HL-60 (cell line): Measurements from ENCODE around the gene PCDHGA3.
A peak's percentile ranks its signal among the peaks of the same experiment; 100 is the strongest.

ENCODE experiments used
- DNase-seq, 2 experiments: peaks; one replicate each; pipeline ENCODE4 v3.0.0-alpha.2; 2010 to 2020; ENCODE audit warnings: low read depth in 1 of 2, low spot score in 1 of 2
- H3K27ac ChIP-seq: fragments of 250-450 bp; sonication (Bioruptor Pico); replicated peaks from 2 replicates; pipeline ENCODE4 v1.5.1; 2020; ENCODE audit warnings: mild to moderate bottlenecking, moderate library complexity
- H3K27me3 ChIP-seq: fragments of 250-450 bp; sonication (Bioruptor Pico); 2 replicates; pipeline ENCODE4 v1.5.1; 2021; ENCODE audit warnings: mild to moderate bottlenecking, moderate library complexity; ENCODE audit not compliant: insufficient read depth, poor library complexity, severe bottlenecking
- H3K4me3 ChIP-seq: replicated peaks from 2 replicates; pipeline ENCODE4 v1.5.1; 2011; ENCODE audit warnings: mild to moderate bottlenecking, control low read depth, low read length; ENCODE audit not compliant: insufficient read depth
- GABPA ChIP-seq: IDR thresholded peaks from 2 replicates; pipeline ENCODE4 v1.6.1; 2012; ENCODE audit warnings: low read depth
- POLR2AphosphoS5 ChIP-seq: IDR thresholded peaks from 2 replicates; pipeline ENCODE4 v1.6.1; 2012; ENCODE audit warnings: low read depth
- SPI1 ChIP-seq: IDR thresholded peaks from 2 replicates; pipeline ENCODE4 v1.6.1; 2012; ENCODE audit warnings: low read depth, mild to moderate bottlenecking, borderline replicate concordance
- long read RNA-seq: library from polyadenylated mRNA; unstranded; transcript quantifications from one replicate; pipeline ENCODE4 v2.0.0, GENCODE V29; 2020
- TF ChIP-seq, protein P1 (sequence below): IDR thresholded peaks from one replicate; pipeline ENCODE4 v1.5.1; 2011; ENCODE audit warnings: low read length, control low read depth, inconsistent platforms; ENCODE audit not compliant: insufficient read depth
- TF ChIP-seq, protein P2 (sequence below): IDR thresholded peaks from 2 replicates; pipeline ENCODE4 v1.6.1; 2012; ENCODE audit warnings: low read depth; ENCODE audit not compliant: insufficient replicate concordance

Gene PCDHGA3
- long read RNA-seq = 0 reads

DNA sequence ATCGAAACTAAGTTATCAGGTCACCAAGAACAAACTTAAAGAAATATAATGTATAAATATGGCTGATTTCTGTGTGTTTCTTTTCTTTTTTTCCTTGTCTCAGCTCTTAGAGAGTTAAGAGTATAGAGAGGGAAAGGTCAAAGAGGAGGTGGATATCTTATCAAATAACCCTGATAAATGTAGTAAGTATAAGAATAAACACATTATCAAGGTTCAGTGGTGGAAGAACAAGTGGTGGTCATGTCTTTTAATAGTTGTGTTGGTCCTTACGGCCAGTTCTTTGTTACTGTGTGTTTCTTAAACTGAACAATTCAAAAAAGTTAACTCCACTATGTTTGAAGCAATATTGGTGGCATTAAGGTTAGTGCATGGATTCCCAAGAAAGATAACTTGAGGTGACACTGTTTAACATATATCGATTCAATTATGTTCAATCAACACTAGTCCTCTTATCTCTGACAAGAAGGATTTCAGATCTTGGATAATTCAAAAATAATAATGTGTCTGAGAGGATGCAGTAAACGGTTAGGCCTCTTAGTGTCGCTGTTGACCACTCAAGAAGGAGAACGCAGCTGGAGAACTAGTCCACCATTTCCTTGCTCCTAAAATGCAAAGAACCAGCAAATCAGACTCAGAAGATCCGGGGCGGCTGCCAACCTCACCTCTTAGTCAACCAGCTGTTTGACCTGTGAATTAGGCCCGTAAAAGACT lies at the start of gene PCDHGA3:
Gene PCDHGA3 (plus strand): TSS at position 588 of the 711 bp plus-strand sequence. CDS start 205 bp downstream, outside the sequence.
- Histone ChIP-seq H3K27ac (no peak within 1 kb of the TSS), H3K4me3 (no peak within 1 kb of the TSS), H3K27me3 (no peaks in the 10 kb centered on the region)
- TF ChIP-seq POLR2AphosphoS5 = no peak
- TF ChIP-seq GABPA = no peak
- TF ChIP-seq, protein P1, sequence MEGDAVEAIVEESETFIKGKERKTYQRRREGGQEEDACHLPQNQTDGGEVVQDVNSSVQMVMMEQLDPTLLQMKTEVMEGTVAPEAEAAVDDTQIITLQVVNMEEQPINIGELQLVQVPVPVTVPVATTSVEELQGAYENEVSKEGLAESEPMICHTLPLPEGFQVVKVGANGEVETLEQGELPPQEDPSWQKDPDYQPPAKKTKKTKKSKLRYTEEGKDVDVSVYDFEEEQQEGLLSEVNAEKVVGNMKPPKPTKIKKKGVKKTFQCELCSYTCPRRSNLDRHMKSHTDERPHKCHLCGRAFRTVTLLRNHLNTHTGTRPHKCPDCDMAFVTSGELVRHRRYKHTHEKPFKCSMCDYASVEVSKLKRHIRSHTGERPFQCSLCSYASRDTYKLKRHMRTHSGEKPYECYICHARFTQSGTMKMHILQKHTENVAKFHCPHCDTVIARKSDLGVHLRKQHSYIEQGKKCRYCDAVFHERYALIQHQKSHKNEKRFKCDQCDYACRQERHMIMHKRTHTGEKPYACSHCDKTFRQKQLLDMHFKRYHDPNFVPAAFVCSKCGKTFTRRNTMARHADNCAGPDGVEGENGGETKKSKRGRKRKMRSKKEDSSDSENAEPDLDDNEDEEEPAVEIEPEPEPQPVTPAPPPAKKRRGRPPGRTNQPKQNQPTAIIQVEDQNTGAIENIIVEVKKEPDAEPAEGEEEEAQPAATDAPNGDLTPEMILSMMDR = peak; percentile 10
- DNase-seq = peak in 1 of 2 experiments; percentile 9

DNA sequence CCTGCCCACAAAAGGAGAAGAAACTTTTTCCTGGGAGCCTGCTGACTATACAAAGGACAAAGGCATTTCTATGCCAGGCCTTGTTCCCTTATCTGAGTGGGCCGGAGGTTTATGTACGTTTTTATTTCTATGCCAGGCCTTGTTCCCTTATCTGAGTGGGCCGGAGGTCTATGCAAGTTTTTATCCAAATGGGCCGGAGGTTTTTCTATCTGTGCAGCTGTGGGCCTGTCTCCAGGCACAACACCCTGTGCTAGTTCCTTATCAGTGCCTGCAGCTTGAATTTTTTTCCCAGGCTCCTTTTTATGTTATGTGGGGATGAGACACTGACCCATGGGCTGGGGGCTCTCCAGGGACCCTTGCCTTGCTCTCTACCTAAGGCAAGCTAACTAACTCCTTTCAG lies 45.3 kb upstream of the PCDHGA3 start:
- Histone ChIP-seq H3K27ac (no peak overlapping the region), H3K27me3 (no peaks in the 10 kb centered on the region), H3K4me3 (no peak overlapping the region)
- TF ChIP-seq SPI1 (no peak), GABPA (no peak), POLR2AphosphoS5 (no peak)
- TF ChIP-seq, protein P2, sequence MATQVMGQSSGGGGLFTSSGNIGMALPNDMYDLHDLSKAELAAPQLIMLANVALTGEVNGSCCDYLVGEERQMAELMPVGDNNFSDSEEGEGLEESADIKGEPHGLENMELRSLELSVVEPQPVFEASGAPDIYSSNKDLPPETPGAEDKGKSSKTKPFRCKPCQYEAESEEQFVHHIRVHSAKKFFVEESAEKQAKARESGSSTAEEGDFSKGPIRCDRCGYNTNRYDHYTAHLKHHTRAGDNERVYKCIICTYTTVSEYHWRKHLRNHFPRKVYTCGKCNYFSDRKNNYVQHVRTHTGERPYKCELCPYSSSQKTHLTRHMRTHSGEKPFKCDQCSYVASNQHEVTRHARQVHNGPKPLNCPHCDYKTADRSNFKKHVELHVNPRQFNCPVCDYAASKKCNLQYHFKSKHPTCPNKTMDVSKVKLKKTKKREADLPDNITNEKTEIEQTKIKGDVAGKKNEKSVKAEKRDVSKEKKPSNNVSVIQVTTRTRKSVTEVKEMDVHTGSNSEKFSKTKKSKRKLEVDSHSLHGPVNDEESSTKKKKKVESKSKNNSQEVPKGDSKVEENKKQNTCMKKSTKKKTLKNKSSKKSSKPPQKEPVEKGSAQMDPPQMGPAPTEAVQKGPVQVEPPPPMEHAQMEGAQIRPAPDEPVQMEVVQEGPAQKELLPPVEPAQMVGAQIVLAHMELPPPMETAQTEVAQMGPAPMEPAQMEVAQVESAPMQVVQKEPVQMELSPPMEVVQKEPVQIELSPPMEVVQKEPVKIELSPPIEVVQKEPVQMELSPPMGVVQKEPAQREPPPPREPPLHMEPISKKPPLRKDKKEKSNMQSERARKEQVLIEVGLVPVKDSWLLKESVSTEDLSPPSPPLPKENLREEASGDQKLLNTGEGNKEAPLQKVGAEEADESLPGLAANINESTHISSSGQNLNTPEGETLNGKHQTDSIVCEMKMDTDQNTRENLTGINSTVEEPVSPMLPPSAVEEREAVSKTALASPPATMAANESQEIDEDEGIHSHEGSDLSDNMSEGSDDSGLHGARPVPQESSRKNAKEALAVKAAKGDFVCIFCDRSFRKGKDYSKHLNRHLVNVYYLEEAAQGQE = no peak
- TF ChIP-seq, protein P1 = no peak
- DNase-seq = no peak

DNA sequence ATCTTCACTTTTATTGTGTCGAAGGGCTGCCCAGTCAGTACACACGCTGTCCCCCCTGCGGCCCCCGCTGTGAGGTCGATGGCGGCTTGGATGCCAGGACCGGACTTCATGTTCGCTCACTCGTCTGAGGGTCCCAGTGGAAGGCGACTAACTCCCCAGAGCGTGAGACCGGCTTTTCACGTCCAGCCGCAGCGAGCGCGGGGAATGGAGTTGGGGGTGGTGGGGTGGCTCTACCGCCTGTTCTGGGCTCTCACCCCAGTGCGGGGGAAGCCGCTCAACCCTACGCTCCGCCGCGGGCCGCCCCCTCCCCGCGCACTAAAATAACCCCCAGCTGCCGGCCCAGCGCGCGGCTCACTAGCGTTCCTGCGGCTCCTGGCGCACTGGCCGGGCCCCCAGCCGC lies 39.9 kb upstream of the PCDHGA3 start, which contains the start of gene SLC25A2:
Gene SLC25A2 (minus strand): TSS at position 294 of the 400 bp plus-strand sequence. CDS start 184 bp downstream, at position 110.
- H3K4me3 ChIP-seq = no peak within 1 kb of the TSS
- no peak for DNase-seq
- TF ChIP-seq GABPA (no peak), POLR2AphosphoS5 (no peak), SPI1 (no peak)
- TF ChIP-seq, protein P2 = no peak
- TF ChIP-seq, protein P1 = no peak
- no peak within 1 kb of the TSS for H3K27ac ChIP-seq
- no peaks in the 10 kb centered on the region for H3K27me3 ChIP-seq

DNA sequence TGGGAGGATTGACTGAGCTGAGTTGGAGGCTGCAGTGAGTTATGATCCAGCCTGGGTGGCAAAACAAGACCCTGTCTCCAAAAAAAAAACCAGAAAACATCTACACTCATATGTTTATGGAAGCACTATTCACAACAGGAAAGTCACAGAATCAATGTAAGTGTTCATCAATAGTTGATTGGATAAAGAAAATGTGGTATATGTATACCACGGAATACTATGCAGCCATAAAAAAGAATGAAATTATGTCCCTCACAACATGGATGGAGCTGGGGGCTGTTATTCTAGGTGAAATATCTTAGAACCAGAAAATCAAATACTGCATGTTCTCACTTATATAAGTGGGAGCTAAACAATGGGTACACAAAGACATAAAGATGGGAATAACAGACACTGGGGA lies 37.0 kb upstream of the PCDHGA3 start:
- TF ChIP-seq, protein P2 = no peak
- TF ChIP-seq POLR2AphosphoS5 (no peak), SPI1 (no peak), GABPA (no peak)
- TF ChIP-seq, protein P1 = no peak
- H3K4me3 ChIP-seq = no peak overlapping the region
- H3K27me3 ChIP-seq = no peaks in the 10 kb centered on the region
- no peak overlapping the region for H3K27ac ChIP-seq
- no peak for DNase-seq
